ENCODE measurements around the gene ACYP2.

Gene ACYP2

GRCh38 chr2:54271843-54272627 lies 156.6 kb downstream of the ACYP2 start:
- no peaks in the 10 kb centered on the region for H3K9me3 ChIP-seq (ENCODE audit: insufficient read depth, low read length)
- H3K36me3 ChIP-seq (ENCODE audit: insufficient read depth, insufficient read length, low read length): no peaks in the 10 kb centered on the region
- no peak for TF ChIP-seq YY1 (IDR thresholded peaks at IDR 0.05; ENCODE audit: insufficient read depth, insufficient read length)
- no peak for TF ChIP-seq SUZ12 (IDR thresholded peaks at IDR 0.05; ENCODE audit: extremely low read depth, insufficient read depth, insufficient read length)
- no peak for TF ChIP-seq ZNF274 (IDR thresholded peaks at IDR 0.05; ENCODE audit: low read depth, low read length)
- H3K9ac ChIP-seq (ENCODE audit: insufficient read length, low read depth): no peak overlapping the region
- no peak for DNase-seq (ENCODE audit: low read depth, low spot score)
- H3K4me3 ChIP-seq (ENCODE audit: insufficient read length, low read depth): no peak overlapping the region
- no peaks in the 10 kb centered on the region for H3K27me3 ChIP-seq (ENCODE audit: insufficient read depth, insufficient read length)
- H3K4me1 ChIP-seq (ENCODE audit: insufficient read depth, insufficient read length): no peaks in the 10 kb centered on the region

- Histone ChIP-seq H3K4me3 (ENCODE audit: insufficient read length, low read depth) (no peak overlapping the region), H3K36me3 (ENCODE audit: insufficient read depth, insufficient read length, low read length) (no peaks in the 10 kb centered on the region), H3K9ac (ENCODE audit: insufficient read length, low read depth) (no peak overlapping the region), H3K27me3 (ENCODE audit: insufficient read depth, insufficient read length) (no peaks in the 10 kb centered on the region), H3K4me1 (ENCODE audit: insufficient read depth, insufficient read length) (no peaks in the 10 kb centered on the region), H3K9me3 (ENCODE audit: insufficient read depth, low read length) (no peaks in the 10 kb centered on the region)
- TF ChIP-seq SUZ12 (IDR thresholded peaks at IDR 0.05; ENCODE audit: extremely low read depth, insufficient read depth, insufficient read length): no peak
- no peak for TF ChIP-seq ZNF274 (IDR thresholded peaks at IDR 0.05; ENCODE audit: low read depth, low read length)
- no peak for TF ChIP-seq YY1 (IDR thresholded peaks at IDR 0.05; ENCODE audit: insufficient read depth, insufficient read length)
- DNase-seq (ENCODE audit: low read depth, low spot score): no peak
These were observed 159.4 kb downstream of the ACYP2 start for GRCh38 chr2:54274781-54275242.

DNA sequence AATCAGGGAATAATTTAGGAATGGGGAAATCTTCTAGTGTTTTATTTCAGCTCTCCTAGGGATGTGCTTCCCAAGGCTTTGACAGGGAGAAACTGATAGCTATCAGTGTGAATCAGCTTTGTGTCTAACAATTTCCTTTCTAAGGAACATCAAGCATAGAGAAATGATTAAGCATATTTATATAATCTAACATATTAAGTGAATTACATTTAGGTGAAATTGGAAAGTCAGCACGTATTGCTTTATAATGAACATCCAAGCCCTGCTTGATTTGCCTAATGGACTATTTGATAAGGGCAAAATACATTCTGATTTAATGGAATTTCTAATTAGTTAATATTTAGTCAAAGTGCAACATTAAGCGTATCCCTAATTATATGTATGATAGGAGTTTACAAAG lies 160.1 kb downstream of the ACYP2 start:
- H3K4me3 ChIP-seq (ENCODE audit: insufficient read length, low read depth): no peak overlapping the region
- DNase-seq (ENCODE audit: low read depth, low spot score): no peak
- H3K27me3 ChIP-seq (ENCODE audit: insufficient read depth, insufficient read length): no peaks in the 10 kb centered on the region
- TF ChIP-seq ZNF274 (IDR thresholded peaks at IDR 0.05; ENCODE audit: low read depth, low read length): no peak
- no peak for TF ChIP-seq YY1 (IDR thresholded peaks at IDR 0.05; ENCODE audit: insufficient read depth, insufficient read length)
- TF ChIP-seq SUZ12 (IDR thresholded peaks at IDR 0.05; ENCODE audit: extremely low read depth, insufficient read depth, insufficient read length): no peak
- H3K9ac ChIP-seq (ENCODE audit: insufficient read length, low read depth): no peak overlapping the region
- no peaks in the 10 kb centered on the region for H3K36me3 ChIP-seq (ENCODE audit: insufficient read depth, insufficient read length, low read length)
- no peaks in the 10 kb centered on the region for H3K9me3 ChIP-seq (ENCODE audit: insufficient read depth, low read length)
- H3K4me1 ChIP-seq (ENCODE audit: insufficient read depth, insufficient read length): no peaks in the 10 kb centered on the region

DNA sequence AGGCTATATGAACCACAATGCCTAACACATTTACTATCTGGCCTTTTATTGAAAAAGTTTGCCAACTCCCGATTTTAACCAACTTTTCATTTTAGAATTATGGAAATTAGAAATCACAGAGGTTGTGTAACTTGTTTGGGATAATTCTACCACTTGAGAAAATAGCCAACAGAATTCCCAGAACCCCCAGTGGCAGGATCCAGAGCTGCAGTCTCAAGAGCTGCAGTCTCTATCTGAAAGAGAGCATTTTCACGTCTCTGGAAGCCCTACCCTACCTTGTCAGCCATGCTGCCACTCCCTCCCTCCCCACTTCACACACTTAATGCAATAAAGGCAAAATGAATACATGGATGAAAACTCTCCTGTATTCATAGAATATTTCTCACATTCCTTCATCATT lies 164.0 kb downstream of the ACYP2 start:
- no peak for DNase-seq (ENCODE audit: low read depth, low spot score)
- no peaks in the 10 kb centered on the region for H3K36me3 ChIP-seq (ENCODE audit: insufficient read depth, insufficient read length, low read length)
- no peaks in the 10 kb centered on the region for H3K4me1 ChIP-seq (ENCODE audit: insufficient read depth, insufficient read length)
- no peak for TF ChIP-seq SUZ12 (IDR thresholded peaks at IDR 0.05; ENCODE audit: extremely low read depth, insufficient read depth, insufficient read length)
- H3K9ac ChIP-seq (ENCODE audit: insufficient read length, low read depth): no peak overlapping the region
- no peaks in the 10 kb centered on the region for H3K27me3 ChIP-seq (ENCODE audit: insufficient read depth, insufficient read length)
- no peak overlapping the region for H3K4me3 ChIP-seq (ENCODE audit: insufficient read length, low read depth)
- no peaks in the 10 kb centered on the region for H3K9me3 ChIP-seq (ENCODE audit: insufficient read depth, low read length)

DNA sequence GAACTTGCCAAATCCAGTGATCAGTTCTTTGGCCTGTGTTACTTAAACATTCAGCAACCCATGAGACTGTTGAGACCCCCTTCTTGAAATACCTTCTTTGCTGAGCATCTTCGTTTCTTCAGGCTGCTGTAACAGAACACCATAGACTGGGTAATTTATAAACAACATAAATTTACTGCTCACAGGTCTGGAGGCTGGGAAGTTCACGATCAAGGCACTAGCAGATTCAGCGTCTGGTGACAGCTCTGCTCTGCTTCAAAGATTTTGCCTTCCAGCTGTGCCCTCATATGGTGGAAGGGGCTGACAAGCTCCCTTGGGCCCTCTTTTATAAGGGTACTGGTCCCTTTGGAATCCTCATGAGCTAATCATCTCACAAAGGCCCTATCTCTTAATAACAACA lies 169.4 kb downstream of the ACYP2 start:
- peaks cover 17% of the 10 kb centered on the region for H3K27me3 ChIP-seq (ENCODE audit: insufficient read depth, insufficient read length)
- H3K36me3 ChIP-seq (ENCODE audit: insufficient read depth, insufficient read length, low read length): no peaks in the 10 kb centered on the region
- no peak overlapping the region for H3K9ac ChIP-seq (ENCODE audit: insufficient read length, low read depth)
- H3K9me3 ChIP-seq (ENCODE audit: insufficient read depth, low read length): no peaks in the 10 kb centered on the region
- H3K4me3 ChIP-seq (ENCODE audit: insufficient read length, low read depth): no peak overlapping the region
- no peak for DNase-seq (ENCODE audit: low read depth, low spot score)
- TF ChIP-seq SUZ12 (IDR thresholded peaks at IDR 0.05; ENCODE audit: extremely low read depth, insufficient read depth, insufficient read length) (no peak), YY1 (IDR thresholded peaks at IDR 0.05; ENCODE audit: insufficient read depth, insufficient read length) (no peak), ZNF274 (IDR thresholded peaks at IDR 0.05; ENCODE audit: low read depth, low read length) (no peak)
- no peaks in the 10 kb centered on the region for H3K4me1 ChIP-seq (ENCODE audit: insufficient read depth, insufficient read length)

- no peaks in the 10 kb centered on the region for H3K36me3 ChIP-seq (ENCODE audit: insufficient read depth, insufficient read length, low read length)
- no peaks in the 10 kb centered on the region for H3K4me1 ChIP-seq (ENCODE audit: insufficient read depth, insufficient read length)
- DNase-seq (ENCODE audit: low read depth, low spot score): no peak
- H3K9ac ChIP-seq (ENCODE audit: insufficient read length, low read depth): no peak overlapping the region
- H3K4me3 ChIP-seq (ENCODE audit: insufficient read length, low read depth): no peak overlapping the region
- TF ChIP-seq SUZ12 (IDR thresholded peaks at IDR 0.05; ENCODE audit: extremely low read depth, insufficient read depth, insufficient read length) (no peak), YY1 (IDR thresholded peaks at IDR 0.05; ENCODE audit: insufficient read depth, insufficient read length) (no peak), ZNF274 (IDR thresholded peaks at IDR 0.05; ENCODE audit: low read depth, low read length) (no peak)
- peaks cover 17% of the 10 kb centered on the region for H3K27me3 ChIP-seq (ENCODE audit: insufficient read depth, insufficient read length)
- H3K9me3 ChIP-seq (ENCODE audit: insufficient read depth, low read length): no peaks in the 10 kb centered on the region
These were observed 170.0 kb downstream of the ACYP2 start for GRCh38 chr2:54285451-54285850.

DNA sequence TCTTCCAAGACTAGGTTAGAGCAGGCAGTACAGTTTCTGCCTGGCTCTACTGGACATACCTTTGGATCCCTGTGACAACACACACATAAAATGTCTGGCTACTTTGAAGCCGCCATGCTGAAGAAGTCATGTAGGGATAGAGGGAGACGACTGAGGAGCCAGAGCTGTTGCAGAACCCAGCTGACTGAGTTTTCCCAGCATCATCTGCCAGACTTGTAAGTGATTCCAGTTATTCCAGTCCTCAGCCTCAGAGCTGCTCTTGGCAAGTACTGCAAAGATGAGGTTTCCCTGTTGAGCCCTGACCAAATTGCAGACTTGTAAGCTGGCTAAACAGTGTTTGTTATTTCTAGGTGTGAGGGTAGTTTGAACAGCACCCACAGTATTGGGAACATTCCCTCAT lies 172.1 kb downstream of the ACYP2 start:
- Histone ChIP-seq H3K4me1 (ENCODE audit: insufficient read depth, insufficient read length) (no peaks in the 10 kb centered on the region), H3K9ac (ENCODE audit: insufficient read length, low read depth) (no peak overlapping the region)
- no peak for DNase-seq (ENCODE audit: low read depth, low spot score)

More for the DNA sequence above, 172.1 kb downstream of the ACYP2 start:
- H3K36me3 ChIP-seq (ENCODE audit: insufficient read depth, insufficient read length, low read length): no peaks in the 10 kb centered on the region
- peaks cover 23% of the 10 kb centered on the region for H3K27me3 ChIP-seq (ENCODE audit: insufficient read depth, insufficient read length)
- no peaks in the 10 kb centered on the region for H3K9me3 ChIP-seq (ENCODE audit: insufficient read depth, low read length)
- no peak overlapping the region for H3K4me3 ChIP-seq (ENCODE audit: insufficient read length, low read depth)
- TF ChIP-seq SUZ12 (IDR thresholded peaks at IDR 0.05; ENCODE audit: extremely low read depth, insufficient read depth, insufficient read length) (no peak), YY1 (IDR thresholded peaks at IDR 0.05; ENCODE audit: insufficient read depth, insufficient read length) (no peak), ZNF274 (IDR thresholded peaks at IDR 0.05; ENCODE audit: low read depth, low read length) (no peak)

Measured in NT2/D1 (cell line).